HTR-8/SVneo (cell line): ENCODE data around the gene CETP.

Experiments
- DNase-seq: peaks from one replicate; pipeline ENCODE4 v3.0.0; 2011; ENCODE audit warnings: low spot score, mixed read lengths; ENCODE audit not compliant: insufficient read length
- FAIRE-seq: peaks from 2 replicates; lab custom pipeline; 2011; peaks lifted over from hg19 to GRCh38; lab: Jason Lieb, UNC

CETP gene, protein sequence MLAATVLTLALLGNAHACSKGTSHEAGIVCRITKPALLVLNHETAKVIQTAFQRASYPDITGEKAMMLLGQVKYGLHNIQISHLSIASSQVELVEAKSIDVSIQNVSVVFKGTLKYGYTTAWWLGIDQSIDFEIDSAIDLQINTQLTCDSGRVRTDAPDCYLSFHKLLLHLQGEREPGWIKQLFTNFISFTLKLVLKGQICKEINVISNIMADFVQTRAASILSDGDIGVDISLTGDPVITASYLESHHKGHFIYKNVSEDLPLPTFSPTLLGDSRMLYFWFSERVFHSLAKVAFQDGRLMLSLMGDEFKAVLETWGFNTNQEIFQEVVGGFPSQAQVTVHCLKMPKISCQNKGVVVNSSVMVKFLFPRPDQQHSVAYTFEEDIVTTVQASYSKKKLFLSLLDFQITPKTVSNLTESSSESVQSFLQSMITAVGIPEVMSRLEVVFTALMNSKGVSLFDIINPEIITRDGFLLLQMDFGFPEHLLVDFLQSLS

DNA sequence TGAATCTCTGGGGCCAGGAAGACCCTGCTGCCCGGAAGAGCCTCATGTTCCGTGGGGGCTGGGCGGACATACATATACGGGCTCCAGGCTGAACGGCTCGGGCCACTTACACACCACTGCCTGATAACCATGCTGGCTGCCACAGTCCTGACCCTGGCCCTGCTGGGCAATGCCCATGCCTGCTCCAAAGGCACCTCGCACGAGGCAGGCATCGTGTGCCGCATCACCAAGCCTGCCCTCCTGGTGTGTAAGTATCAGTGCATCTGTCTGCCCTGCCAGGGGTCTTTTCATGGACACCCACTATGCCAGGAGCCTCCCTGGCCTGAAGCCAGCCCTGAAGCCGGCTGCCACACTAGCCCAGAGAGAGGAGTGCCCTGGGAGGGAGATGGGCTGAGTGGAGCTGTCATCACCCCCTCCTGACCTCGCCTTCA, at the start of gene CETP:
Gene CETP (plus strand): TSS at position 100 of the 431 bp plus-strand sequence. CDS start 30 bp downstream, at position 130.
- FAIRE-seq = no peak
- no peak for DNase-seq

DNA sequence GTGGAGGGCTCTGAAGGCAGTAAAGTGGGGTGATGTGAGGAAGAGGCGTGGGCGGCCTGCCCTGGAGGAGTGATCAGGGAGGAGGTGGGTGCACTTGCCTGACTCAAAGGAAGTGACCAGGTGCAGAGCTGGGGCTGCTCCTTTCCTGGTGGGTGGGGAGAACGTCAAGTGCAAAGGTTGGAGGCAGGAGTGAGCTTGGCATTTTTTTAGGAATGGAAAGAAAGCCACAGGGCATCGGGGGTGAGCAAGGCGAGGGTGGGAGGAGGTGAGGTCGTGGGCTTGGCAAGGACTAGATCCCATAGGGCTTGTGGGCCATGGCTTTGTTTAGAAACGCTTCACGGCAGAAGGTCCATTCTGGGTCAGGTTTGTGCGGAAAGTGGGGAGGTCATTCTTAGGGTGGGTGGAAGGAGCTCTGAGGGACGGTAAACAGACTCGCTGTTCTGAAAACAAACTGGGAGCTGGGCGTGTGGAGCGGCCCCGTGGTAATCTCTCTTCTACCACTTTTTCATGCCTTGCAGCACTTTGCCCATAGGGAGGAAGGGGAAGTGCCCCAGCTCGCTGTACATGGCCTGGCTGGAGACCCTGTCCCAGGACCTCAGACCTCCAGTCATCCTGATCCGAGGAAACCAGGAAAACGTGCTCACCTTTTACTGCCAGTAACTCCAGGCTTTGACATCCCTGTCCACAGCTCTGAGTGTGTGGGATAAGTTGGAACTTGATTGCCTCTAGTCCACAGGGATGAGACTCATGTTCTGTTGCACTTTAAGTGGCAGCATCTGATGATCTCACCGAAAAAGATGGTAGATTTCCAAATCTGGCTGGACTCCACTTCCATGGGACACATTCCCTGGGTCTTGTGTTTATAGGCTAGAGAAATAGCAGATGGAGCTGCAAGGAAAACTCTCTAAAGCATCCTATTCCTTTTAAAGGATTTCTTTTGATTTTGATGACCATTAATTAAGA, 48.7 kb upstream of the CETP start:
- peak; percentile 72 for FAIRE-seq
- no peak for DNase-seq

DNA sequence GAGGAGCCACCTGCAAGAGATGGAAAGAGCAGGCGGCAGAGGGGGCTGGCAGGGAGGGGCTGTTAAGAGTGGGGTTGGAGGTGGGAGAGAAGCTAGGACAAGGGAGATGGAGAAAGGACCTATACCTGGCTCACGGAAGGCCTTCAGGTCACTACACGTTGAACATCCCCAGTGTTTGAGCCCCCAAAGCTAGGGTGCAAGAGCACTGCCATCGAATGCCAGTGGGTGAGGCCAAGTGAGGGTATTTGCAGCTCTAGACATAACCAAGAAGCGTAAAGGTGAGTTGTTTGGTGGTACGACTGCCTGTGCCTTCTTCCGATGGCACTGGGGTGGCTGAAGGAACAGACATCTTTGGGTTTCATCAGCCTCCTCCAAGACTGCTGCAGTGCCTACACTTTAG, 46.9 kb upstream of the CETP start:
- DNase-seq (no peak), FAIRE-seq (no peak)

DNA sequence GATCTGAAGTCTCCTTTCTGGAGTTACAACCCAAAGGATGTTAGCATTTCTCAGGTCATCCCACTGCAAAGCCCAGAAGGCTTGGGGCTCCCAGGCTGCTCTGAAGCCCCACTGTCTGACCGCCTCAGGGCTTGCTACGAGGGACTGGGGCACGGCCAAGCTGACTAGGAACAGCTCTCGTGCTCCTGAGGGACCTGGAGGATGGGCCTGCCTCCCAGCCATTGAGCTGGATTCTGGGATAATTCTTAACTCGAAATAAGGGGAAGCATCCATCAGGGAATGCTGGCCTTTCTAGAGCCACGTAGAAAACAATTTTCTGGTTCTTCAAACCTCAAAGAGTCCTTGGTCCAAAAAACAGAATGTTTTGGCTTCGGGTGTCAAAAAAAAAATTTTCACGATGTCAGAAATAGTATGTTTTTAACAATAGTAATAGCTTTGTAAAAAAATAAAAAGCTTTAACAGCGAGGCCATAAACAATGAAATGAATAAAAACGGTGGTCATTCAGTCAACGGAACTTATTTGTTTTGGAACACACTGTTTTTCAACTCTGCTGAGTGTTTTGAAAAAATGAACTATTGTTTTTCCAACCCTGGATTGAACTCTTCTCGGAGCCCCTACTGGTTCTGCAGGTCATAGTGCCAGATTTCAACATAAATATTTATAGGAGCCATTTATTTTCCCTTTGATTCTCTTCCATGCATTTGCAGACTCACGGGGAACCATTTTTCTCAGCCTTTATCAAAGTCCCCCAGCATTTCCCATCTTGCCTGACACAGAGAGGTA, 46.2 kb upstream of the CETP start:
- FAIRE-seq (no peak), DNase-seq (no peak)

DNA sequence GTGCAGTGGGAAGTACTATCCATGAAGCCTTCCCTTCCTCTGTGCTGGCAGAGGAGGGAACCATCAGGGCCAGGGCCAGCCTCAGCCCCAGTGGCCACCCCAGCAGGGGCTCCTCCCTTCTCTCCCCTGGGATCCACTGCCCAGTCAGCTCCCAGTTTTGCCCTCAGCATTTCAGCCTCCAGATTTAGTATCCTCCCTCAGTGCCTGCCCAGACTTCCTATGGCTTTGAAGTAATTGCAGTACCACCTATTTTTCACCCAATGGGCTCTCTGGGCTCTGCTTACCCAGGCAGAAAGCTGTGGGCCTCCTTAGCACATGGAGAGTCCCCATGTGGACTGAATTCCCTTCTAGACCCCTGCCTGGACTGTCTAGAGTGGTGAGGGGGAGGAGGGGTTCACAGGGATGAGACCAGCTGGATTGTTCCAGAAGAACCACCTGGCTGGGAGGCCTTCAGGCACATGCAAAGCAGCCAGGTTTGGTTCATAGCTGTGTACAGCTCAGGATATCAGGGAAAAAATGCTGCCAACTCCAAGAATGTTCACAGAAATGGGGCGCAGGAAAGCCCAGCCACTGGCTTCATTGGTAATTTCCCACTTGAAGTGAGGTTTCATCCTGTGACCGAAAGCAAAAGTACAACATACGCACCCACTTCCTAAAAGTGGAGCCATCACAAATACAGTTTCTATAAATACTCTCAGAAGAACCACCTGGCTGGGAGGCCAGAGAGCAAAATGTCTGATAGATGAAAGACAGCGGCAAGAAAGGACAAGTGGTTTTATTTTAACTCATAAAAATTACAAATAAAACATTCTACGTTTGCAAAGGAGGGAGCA, 45.0 kb upstream of the CETP start:
- DNase-seq (no peak), FAIRE-seq (no peak)

DNA sequence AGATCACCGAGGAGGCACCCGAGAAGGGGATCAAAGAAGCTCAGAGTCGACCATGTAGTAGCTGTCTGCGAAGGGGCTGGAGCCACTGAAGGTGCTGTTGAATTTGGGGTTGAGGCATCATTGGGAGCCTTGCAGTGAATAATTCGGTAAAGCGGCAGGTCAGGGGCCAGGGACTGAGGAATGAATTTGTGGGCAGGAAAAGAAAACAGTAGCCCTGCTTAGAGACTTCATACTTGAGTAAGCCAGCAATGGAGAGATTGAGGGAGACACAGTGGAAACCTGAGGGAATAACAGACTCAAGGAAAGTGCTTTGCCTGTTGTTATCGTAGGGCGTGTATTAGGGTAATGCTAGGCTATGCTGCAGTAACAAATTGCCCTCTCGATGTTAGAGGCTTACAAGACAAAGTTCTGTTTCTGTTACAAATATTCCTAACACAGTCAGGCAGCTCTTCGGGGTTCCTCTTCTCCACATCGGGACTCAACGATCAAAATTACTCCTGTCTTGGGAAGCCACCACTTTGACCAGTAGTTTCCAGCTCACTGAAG, 43.2 kb upstream of the CETP start:
- FAIRE-seq = no peak
- DNase-seq = no peak

DNA sequence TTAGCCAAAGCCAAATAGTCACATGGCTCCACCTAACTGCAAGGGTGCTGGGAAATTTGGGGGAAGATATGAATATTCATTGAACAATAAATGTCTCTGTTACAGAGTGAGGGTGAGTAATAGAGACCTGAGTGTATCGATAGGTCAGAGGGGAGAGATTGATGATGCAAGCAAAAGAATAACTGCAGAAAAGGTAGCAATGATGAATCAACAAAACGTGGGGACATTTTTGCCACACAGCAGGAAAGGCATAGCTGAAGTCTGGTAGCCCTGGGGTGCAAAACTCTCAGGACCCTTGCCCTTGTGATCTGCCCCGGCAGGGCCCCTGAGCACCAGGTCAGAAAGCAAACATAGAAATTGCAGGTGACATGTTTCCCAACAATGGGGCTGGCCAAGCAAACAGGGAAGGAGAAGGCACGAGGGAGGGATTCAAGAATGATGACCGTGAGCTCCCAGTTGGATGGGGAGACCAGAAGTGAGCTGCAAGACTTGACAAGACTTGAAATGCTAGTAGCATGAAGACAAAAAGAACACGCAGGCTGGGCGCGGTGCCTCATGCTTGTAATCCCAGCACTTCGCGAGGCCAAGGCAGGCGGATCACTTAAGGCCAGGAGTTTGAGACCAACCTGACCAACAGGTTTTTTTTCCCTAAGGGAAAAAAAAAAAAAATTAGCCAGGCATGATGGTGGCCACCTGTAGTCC, 42.5 kb upstream of the CETP start:
- FAIRE-seq (no peak), DNase-seq (no peak)

DNA sequence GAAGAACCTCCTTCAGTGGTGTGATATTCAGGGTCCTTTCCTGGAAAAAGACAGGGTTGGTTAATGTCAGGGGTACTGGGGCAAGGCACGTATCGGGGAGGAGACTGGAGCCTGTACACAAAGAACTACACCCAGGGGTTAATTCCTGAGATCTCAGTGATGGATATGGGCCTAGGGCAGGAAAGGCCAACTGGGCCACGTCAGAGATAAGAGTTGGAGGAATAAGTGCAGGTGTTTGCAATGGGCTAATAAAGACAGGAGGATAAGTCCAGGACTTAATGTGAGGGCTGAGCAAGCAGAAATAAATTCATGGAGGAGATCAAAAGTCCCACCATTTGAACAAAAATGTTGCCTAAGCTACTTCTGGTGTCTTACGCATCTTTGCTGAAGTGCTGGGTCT, 40.2 kb upstream of the CETP start:
- DNase-seq (no peak), FAIRE-seq (no peak)

DNA sequence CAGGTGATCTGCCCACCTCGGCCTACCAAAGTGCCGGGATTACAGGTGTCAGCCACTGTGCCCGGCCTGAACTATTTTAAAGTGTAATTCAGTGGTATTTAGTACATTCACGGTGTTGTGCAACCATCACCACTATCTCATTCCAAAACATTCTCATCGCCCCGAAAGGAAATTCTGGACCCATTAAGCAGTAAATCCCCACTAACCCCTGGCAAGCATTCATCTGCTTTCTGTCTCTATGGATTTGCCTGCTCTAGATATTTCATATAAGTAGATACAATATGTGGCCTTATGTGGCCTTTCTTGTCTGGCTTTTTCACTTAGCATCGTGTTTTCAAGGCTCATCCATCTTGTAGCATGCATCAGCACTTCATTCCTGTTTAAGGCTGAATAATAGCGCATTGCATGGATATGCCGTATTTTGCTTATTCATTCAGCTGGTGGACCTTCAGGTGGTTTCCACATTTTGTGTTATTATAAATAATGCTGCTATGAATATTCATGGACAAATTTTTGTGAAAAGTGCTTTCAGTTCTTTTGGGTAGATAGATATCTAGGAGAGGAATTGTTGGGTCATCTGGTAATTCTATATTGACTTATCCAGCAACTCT, 38.2 kb upstream of the CETP start:
- no peak for FAIRE-seq
- DNase-seq = no peak

DNA sequence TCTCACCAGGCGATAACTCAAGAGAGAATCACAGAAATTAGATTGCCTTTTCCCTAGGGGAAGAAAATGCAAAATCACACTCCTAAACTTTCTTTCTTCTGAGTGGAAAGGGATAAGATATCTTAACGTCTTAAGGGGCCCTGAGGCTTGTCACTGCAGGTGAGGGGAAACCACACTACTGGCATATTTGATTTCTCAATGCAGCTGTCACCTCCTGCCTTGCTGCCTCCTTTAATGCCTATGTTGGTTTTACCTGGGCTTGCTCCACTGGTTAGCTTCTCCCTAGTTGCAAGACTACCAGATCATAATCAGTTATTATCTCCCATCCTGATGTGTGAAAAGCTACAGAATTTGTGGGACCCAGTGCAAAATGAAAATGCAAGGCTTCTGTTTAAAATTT, 34.3 kb upstream of the CETP start:
- FAIRE-seq = no peak
- no peak for DNase-seq

DNA sequence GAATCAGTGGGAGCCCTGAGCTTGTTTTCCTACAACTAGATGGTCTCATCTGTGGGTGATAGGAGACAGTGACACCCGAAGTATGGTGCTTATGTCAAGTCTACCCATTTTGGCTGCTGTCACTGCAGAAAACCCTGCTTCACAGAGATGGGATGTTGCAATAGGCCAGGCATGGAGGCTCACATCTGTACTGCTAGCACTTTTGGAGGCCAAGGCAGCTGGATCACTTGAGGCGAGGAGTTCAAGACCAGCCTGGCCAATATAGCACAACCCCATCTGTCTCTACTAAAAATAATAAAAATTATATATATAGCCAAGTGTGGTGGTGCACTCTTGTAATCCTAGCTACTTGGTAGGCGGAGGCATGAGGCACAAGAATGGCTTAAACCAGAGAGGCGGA, 32.1 kb upstream of the CETP start:
- DNase-seq = no peak
- no peak for FAIRE-seq

DNA sequence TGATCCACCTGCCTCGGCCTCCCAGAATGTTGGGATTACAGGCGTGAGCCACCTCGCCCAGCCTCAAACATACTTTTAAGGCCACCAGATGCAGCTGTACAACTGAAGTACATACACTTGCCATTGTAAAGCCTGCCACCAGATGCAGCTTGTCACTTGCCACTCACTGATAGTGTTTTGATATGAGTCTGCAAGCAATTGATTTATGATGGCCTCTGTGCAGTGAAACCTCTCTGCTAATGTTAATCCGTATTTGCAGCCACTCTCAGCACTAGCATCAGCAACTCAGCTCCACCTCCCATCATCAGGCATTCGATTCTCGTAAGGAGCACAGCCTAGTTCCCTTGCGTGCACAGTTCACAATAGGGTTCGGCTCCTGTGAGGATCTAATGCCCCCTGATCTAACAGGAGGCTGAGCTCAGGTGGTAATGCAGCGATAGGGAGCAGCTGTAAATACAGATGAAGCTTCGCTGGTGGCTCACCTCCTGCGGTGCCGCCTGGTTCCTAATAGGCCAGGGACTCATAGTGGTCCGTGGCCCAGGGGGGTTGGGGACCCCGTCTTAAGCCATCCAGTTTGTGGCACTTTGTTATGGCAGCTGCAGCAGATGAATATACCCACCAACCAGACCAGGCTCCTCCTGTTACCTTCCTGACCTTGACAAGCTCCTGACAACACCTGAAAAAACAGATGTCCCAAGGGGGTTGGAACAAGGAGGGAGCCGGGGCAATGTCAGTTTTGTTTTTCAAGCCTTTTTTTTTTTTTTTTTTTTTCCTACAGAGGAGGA, 31.1 kb upstream of the CETP start:
- FAIRE-seq = no peak

DNA sequence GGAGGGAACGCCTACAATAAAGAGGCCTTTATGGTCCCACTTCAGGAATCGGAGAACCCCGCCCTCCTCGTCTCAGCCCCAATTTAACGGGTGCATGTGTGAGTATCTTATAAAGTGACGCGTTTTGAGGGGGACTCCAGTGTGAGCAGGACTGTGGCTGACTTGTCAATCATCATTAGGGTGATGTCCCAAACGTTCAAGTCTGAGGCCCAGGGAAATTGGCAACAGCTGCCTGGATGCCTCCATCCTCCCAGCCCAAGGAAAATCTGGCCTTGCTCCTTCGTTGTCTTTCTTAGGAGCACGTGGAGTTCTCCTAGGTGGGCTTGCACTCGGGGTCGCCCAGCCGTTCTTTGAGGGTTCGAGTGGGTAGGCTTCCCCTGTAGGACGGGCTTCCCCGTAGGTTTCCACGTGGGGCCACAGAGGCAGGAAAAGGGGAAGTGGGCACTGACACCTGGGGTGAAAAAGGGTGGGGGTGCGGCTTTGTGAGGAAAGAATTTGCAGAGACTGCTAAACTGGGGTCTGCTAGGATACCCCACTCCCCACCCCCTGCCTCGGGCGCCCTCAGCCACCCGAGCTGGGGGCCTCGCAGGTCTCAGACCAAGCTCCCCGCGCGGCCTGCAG, 30.4 kb upstream of the CETP start:
- no peak for FAIRE-seq
- peak; percentile 15 for DNase-seq

More for the DNA sequence above, 31.1 kb upstream of the CETP start:
- DNase-seq = no peak

DNA sequence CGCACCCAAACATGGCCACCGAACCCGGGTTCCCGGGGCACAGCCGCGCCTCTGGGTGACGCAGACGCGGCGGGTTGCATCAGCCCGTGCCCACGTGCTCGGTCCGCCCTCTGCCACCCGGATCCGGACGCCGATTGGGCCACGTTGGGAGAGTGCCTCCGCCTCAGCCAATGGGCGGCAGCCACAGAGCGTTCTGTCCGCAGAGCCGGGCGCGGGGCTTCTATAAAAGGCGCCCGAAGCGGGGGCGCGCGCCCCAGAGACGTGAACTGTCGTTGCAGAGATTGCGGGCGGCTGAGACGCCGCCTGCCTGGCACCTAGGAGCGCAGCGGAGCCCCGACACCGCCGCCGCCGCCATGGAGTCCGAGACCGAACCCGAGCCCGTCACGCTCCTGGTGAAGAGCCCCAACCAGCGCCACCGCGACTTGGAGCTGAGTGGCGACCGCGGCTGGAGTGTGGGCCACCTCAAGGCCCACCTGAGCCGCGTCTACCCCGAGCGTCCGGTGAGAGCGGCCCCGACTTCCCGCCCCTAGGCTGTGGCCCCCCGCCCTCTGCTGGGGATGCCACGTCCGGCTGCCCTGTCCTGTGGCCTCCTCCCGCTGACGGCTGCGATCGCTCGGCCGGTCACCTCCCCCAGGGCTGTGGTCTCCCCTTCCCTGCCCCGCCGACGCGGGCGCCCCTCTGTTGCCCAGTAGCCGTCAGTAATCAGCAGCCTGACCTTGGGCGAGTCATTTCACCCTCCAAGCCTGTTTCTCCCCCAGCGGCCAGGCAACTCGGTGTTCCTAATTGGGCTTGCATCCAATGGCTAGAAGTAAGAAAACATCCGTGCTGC, 29.6 kb upstream of the CETP start, which contains the start of gene HERPUD1:
Gene HERPUD1 (plus strand): TSS at position 251 of the 829 bp plus-strand sequence. CDS start 103 bp downstream, at position 354.
- peak; percentile 99 for DNase-seq
- FAIRE-seq = peak; percentile 97

DNA sequence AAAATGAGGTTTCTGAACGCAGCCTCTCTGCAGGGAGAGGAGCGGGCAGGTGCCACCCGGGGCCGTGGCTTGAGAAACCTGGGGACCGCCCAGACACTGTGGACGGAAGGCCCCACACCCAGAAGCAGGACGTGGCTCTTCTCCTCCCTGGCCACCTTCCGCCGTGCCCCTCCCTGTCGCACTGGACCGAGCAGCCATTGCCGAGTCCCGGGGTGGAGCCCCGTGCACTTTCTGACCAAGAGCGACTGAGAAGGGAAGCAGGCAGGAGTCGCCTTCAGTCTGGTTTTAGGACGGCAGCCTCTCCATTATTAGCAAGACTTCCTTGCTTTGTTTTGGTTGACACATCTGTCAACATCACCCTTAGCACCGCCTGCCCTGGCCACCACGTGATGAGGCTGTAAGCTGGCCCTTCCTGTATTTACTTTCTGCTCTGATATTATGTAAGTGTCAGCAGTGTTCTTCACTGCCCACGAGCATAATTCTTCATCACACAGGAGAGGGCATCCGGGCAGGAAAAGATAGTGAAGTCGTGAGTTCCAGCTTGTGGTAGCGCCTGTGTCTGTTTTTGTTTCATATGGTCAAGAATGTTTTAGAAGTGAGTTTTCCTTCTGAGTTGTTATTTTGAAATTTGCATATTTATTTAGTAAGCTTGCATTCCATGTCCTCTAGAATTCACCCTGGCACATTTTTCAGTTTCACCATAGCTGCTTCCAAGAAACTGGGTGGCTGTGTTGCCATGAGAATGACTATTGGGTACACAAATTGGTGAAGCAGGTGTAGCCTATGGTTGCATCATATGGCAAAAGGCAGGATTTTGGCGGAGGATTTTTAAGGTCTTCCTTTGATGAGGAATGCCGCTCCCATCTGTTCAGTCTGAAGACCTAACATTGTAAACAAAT, 28.8 kb upstream of the CETP start:
- no peak for FAIRE-seq
- DNase-seq = peak; percentile 55
